HG03442 (cell line): ENCODE results near the gene INHBC.
"Not testable (repeated sequence)": the region's sequence is repeated elsewhere in the genome, so short reads cannot be mapped to it uniquely, and the experiment has no call there.

ENCODE experiments used
- ATAC-seq: cut with Tn5 transposase; IDR thresholded peaks from one replicate; pipeline ENCODE4 v1.9.1; 2021; ENCODE audit warnings: mild to moderate bottlenecking, moderate library complexity; ENCODE audit not compliant: unreplicated experiment

The INHBC gene

DNA sequence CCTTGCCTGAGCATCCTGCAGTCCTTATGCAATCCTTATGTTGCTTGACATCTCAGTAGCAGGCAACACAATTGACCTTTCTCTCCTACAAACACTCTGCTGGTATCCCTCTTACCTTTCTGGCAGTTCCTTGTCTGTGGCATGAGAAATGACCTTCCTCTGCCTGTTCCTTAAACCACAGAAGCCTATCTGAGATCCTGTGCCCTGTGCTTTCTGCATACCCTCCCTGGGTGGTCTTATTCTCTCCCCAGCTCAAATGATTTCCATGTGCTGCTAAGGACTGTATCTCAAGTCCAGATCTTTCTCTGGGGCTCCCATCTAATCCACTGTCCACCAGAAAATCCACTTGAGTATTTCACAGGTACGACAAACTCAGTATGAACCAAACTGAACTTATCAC lies 47.1 kb downstream of the INHBC start:
- ATAC-seq: no peak

DNA sequence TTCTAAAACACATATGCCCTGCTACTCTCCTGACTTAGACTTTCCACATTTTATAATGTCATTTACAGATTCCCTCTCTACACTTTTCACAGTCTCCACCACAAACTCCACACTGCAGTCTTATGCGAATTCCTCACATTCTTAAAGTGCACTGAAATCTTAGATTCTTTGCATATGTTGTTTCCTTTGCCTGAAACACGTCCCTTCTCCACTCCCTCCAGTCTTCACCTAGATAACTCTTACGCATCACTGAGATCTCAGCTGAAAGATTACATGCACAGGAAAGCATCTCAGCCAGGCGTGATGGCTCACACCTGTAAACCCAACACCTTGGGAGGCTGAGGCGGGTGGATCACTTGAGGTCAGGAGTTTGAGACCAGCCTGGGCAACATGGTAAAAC lies 48.9 kb downstream of the INHBC start:
- no peak for ATAC-seq

DNA sequence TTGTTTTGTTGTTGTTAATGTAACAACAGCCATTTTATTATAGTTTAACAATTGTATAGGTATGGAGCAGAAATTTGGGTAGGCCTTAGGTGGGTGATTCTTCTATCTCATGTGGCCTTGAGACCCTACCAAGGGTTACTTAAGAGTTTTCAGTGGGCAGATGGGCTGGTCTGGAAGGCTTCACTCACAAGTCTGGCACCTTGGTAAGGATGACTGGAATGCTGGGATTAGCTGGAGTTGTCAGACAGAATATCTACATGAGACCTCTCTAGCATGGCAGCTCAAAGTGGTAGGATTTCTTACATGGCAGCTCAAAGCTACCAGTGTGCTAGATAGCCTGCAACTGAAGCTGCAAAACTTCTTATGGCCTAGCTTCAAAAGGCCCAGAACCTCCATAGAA lies 51.1 kb downstream of the INHBC start:
- ATAC-seq: no peak

DNA sequence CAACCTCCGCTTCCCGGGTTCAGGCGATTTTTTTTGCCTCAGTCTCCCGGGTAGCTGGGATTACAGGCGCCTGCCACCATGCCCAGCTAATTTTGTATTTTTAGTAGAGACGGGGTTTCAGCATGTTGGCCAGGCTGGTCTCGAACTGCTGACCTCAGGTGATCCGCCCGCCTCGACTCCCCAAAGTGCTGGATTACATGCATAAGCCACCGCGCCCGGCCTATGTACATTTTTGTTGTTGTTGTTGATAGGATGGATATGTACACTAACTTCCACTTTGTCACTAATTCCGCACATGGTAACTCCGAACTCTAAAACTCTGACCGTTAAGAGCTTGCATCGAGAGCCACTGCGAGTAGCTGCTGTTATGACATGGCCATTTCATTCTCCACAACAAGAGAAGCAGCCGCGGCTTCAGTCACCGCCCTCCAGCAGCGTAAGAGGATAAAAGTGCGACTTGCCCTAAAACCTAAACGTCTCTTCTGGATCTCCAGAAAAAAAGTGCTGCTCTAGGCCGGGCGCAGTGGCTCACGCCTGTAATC lies 52.5 kb downstream of the INHBC start:
- no peak for ATAC-seq

DNA sequence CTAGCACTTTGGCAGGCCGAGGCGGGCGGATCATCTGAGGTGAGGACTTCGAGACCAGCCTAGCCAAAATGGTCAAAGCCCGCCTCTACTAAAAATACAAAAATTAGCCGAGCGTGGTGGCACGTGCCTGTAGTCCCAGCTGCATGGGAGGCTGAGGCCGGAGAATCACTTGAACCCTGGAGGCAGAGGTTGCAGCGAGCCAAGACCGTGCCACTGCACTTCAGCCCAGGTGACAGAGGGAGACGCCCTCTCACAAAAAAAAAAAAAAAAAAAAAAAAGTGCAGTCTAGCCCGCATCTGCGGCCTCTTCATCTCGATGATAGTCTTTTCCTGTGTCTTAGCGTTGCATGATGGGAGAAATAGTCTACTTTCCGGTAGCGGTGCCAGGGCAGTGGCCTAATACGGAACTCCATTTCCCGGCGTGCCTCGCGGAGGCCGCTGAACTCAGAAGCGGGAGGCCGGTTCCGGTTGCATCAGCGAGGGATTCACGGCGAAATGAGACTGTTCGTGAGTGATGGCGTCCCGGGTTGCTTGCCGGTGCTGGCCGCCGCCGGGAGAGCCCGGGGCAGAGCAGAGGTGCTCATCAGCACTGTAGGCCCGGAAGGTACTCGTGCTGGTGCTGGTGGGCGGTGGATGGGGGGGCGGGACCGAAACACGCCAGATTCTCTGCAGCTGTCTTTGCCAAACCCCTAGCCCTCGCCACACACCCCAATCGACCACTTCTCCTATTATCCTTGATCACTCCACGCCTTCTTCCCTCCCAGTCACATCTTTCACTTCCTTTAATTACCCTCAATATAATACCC lies 53.2 kb downstream of the INHBC start, which contains the start of gene MARS1:
TSS of gene MARS1 (plus strand) at position 472 of the 805 bp plus-strand sequence. CDS start at position 495, 23 bp downstream.
- peak; percentile 97 for ATAC-seq

DNA sequence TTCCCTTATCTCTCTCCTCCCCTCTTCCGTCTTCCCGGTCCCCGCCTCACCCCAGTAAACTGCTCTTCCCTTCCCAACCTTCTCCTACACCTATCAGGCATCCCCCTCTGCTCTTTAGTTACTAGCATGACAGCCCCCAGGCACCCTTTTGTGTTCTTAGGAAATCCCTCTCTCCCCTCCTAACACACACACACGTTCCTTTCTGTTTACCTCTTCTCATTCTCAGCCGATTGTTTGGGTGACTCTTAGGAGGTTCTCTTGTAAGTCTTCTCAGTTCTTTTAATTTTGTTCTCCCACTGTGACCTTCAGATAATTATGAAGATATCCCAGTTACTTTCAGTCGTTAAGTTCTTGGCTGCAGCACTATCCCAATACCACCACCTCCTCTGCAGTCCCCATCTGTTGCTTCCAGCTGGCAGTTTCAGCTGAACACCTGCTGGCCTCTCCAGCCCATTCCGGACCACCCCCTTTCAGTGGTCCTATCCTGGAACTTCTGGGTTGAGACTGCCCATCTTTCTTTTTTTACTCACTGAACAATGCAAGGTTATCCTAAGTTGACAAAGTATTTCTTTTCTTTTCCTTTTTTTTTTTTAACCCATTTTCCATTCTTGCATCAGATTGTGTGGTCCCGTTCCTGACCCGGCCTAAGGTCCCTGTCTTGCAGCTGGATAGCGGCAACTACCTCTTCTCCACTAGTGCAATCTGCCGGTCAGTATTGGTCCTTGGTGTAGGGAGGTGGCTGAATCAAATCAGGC lies 54.0 kb downstream of the INHBC start:
- ATAC-seq: no peak

DNA sequence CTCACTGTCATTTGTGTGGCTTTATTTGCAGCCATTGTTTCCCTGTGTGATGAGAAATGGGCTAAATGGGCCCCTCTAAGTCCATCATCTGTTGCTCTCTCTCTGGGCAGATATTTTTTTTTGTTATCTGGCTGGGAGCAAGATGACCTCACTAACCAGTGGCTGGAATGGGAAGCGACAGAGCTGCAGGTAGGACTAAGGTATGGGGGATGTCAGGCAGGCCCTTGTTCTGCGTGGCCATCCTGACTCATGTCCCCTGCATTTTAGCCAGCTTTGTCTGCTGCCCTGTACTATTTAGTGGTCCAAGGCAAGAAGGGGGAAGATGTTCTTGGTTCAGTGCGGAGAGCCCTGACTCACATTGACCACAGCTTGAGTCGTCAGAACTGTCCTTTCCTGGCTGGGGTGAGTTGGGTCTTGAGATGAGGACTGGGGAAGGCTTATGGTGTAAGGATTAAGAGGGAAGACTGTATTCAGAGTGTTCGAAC lies 54.6 kb downstream of the INHBC start:
- no peak for ATAC-seq

DNA sequence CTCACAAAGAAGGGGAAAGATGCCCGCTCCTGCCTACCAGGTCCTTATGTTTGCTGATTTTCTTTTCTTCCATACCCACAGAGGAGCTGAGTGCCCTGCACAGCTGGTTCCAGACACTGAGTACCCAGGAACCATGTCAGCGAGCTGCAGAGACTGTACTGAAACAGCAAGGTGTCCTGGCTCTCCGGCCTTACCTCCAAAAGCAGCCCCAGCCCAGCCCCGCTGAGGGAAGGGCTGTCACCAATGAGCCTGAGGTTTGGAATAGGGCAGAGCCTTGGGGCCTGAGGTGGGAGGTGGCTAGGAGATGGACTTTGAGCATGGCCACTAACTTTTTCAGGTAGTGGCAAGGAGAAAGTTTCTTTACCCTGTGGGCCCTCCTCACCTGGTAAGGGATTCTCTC lies 55.5 kb downstream of the INHBC start:
- ATAC-seq: no peak

DNA sequence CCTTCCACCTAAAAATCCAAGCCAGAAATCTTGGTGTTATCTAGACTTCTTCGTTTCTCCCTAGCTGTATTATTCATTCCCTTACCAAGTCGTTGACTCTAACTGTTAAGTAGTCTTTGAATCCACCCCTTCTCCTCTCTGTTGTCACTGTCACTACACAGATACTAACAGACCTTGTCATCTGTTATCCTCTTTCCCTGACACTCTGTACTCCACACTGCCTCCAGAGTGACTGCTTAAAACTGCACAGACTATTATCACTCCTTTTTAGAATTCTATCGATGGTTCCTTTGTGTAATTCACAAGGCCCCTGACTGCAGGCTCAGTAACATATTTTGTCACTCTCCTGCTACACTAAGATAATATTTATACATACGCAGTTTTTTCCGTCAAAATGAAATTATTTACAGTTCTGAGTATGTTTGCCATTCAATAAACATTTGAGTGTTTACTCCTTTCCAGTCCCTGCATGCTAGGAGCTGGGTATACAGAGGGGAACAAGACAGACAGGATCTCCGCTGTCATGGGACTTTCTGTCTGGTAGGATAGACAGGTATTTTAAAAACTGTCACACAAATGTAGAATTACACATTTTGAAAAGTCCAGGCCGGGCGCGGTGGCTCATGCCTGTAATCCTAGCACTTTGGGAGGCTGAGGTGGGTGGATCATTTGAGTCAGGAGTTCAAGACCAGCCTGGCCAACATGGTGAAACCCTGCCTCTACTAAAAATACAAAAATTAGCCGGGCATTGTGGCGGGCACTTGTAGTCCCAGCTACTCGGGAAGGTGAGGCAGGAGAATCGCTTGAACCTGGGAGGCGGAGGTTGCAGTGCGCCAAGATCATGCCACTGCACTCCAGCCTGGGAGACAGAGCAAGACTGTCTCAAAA lies 57.1 kb downstream of the INHBC start:
- no peak for ATAC-seq

DNA sequence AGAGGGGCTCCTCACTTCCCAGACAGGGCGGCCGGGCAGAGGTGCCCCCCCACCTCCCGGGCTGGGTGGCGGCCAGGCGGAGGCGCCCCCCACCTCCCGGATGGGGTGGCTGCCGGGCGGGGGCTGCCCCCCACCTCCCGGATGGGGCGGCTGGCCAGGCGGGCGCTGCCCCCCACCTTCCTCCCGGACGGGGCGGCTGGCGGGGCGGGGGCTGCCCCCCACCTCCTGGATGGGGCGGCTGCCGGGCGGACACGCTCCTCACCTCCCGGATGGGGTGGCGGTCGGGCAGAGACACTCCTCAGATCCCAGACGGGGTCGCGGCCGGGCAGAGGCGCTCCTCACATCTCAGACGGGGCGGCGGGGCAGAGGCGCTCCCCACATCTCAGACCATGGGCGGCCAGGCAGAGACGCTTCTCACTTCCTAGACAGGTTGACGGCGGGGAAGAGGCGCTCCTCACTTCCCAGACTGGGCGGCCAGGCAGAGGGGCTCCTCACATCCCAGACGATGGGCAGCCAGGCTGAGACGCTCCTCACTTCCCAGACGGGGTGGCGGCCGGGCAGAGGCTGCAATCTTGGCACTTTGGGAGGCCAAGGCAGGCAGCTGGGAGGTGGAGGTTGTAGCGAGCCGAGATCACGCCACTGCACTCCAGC lies 60.6 kb downstream of the INHBC start:
- not testable (repeated sequence) for ATAC-seq

DNA sequence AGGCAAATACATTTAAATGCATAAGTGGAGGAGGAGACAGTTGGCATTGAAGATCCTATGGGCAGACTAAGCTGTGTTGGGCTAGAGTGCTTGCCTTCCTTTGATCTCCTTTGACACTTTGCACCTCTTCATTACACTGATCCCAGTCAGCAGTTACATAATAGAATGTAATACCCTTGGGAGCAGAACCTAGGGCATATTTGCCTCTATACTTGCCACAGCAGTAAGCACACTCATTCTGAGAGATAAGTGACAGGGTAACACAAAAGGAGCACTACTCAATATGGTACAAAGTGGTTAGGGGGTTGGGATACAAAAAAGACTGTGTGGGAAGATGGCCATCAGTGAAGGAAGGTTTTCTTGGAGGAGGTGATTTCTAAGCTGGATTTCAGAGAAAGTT lies 62.2 kb downstream of the INHBC start:
- ATAC-seq: peak; percentile 55

DNA sequence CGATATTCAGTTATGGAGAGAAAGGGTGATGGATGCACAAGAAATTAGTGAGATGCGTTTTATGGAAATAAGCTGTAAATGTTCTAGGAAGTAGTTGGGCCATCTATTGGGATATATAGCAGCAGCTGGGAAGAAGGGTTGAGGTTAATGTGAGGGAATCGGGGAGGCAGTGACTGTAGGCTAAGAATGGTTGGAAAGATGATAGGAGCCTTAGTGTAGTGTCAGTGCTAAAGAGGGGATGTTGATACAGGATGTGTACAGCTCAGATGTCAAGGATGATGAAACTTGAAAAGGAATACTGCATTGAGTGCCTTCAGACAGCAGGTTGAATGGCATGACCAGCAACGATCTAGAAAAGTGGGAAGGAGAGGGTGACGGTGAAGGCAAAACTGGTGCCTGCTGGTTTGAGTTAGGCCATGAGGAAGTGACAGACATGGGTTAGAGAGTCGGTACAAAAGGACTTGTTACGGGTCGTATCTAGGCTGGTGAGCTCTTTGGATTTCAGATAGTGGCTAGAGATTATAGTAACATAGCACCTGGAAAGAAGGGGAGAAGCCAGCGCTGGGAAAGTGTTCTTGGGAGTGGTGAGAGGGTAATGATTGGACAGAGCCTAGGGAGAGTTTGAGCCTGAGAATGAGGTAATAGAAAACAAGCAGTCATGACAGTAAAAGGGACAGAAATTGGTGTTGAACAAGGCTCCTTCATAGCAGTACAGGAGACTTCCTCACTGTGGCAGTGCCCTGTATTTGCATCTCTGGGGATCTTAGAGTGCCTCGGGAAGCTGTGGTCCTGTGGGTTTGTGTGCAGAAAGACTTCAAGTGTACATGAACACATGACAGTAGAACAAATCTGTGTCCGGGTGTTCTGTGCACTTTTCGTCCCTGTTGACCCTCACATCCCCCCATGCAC lies 62.9 kb downstream of the INHBC start:
- no peak for ATAC-seq

DNA sequence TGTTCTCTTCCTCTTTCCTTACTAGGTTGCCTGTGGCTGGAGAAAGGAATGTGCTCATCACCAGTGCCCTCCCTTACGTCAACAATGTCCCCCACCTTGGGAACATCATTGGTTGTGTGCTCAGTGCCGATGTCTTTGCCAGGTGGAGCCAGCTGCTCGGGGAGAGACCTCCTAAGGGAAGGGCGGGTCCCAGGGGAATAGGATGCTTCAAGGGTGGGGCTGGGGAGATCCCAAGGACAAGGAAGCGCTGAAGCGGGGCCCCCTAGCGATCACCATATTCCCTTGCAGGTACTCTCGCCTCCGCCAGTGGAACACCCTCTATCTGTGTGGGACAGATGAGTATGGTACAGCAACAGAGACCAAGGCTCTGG lies 63.5 kb downstream of the INHBC start:
- ATAC-seq: no peak

DNA sequence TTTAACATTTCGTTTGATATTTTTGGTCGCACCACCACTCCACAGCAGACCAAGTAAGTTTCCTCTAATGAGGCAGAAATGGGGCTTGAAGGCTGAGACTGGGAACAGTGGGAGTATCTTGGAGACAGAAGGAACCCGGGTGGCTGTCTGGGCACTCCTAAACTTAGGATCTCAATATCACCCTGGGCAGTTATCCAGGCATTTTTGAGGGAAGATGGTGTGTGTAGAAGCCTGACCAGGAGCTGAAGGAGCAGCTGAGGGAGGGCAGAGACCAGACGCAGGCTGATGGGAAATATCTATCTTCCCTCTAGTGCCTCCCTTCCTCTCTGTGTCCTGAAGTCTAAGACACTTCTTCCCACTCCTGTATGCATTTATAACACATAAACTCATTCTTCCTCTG lies 64.0 kb downstream of the INHBC start:
- ATAC-seq: no peak

DNA sequence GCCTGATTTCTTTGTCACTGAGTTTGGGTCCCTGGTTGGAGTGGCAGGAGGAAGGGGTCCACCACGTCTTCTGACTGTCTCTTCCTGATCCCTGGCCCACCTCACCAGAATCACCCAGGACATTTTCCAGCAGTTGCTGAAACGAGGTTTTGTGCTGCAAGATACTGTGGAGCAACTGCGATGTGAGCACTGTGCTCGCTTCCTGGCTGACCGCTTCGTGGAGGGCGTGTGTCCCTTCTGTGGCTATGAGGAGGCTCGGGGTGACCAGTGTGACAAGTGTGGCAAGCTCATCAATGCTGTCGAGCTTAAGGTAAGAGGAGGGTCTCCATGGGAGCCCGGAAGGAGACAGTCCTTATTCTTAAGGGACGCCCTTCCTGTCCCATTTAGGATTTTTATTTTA lies 65.6 kb downstream of the INHBC start:
- no peak for ATAC-seq
